GM18907 (cell line): Measurements from ENCODE around the gene MYL6.
"Not testable (repeated sequence)": the region's sequence is repeated elsewhere in the genome, so short reads cannot be mapped to it uniquely, and the experiment has no call there.

ENCODE experiments used
- ATAC-seq: cut with Tn5 transposase; IDR thresholded peaks from one replicate; pipeline ENCODE4 v1.9.1; 2021; ENCODE audit warnings: mild to moderate bottlenecking, moderate library complexity; ENCODE audit not compliant: unreplicated experiment

The MYL6 gene

DNA sequence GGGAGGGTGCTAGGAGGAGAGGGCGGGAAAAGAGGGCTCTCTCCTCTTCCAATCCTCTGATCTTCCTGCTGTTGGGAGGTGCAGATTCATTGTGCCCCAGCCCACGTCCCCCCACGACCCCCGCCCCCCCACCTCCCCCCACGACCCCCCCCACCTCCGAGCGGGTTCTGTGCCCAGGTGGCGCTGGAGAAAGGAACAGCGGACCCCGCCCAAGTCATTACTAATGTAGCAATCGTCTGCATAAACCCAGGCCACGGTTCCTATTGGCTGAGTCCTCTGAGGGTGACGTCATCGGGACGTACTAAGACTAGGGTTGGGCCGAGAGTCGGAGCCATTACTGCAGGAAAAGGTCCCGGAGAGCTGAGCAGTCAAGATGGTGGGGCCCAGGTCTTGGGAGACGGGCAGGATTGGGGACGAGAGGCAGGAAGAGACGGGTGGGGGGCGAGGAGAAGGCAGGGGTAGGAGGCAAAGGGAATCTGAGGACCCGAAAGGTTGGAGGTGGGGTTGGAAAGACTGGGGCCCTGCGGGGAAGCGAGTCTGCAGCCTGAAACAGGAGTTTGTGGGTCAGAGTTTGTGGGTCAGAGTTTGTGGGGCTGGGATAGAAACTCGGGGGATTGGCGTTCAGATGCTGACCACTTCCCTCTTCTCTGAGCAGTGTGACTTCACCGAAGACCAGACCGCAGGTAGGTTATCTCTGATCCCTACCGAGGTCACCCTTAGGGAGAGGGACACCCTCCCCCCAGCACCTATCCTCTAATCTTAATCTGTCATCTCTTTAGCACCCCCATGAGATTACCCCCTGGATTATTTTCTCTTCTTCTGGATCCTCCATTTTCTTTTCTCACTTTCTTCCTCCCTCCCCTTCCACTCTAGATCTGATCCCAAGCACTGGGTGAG lies at the start of gene MYL6:
Gene MYL6 (plus strand): TSS at position 331 of the 897 bp plus-strand sequence. CDS start 43 bp downstream, at position 374.
- peak; percentile 76 for ATAC-seq

DNA sequence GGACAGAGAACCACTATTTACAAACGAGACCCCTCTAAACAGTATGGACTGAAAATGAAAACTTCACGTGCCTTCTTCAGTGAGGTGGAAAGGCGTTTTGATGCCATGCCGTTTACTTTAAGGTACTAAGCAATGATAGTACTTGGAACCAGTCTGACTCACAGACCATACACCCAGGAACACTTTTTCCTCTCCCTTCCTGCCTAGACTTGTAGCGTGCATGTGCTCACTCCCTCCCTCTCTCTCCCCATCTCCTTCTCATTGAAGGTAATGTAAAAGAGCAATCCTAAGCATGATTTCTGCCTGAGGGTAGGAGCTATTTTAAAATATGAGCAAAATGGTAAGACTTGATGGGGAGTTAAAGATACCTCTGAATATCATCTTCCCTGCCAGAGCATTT lies 47.6 kb upstream of the MYL6 start:
- ATAC-seq = no peak

DNA sequence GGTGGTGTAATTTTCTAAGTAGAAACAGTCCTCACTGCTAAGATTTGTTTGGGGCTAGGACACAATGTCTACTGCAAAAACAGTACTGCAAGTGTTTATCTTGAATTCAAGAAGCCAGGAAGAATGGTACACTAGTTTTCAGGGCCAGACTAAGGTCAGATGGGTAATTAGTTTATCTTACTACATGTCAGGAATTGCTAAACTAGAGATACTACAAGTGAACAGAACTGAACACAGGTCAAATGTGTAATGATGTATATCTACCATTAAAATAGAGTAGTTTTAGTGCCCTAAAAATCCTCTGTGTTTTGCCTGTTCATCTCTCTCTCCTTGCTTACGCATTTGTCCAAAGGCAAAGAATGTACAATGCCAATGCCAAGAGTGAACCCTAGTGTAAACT lies 44.1 kb upstream of the MYL6 start:
- no peak for ATAC-seq

DNA sequence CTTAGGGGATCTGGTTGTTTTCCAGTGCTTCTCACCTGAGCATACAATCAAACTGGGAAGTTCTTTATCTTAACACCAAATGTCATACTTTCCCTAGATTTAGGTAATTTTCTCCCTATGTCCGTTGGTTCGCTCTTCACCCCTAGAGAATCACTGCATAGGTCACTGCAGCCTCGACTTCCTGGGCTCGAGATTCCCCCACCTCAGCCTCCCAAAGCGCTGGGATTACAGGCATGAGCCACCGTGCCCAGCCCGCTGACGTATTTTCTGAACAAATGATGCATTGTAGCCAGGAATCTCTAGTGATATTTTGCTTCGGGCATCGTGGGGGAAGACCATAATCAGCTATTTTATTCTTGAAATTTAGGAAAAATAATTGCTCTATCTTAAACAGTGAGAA lies 42.8 kb upstream of the MYL6 start:
- no peak for ATAC-seq

DNA sequence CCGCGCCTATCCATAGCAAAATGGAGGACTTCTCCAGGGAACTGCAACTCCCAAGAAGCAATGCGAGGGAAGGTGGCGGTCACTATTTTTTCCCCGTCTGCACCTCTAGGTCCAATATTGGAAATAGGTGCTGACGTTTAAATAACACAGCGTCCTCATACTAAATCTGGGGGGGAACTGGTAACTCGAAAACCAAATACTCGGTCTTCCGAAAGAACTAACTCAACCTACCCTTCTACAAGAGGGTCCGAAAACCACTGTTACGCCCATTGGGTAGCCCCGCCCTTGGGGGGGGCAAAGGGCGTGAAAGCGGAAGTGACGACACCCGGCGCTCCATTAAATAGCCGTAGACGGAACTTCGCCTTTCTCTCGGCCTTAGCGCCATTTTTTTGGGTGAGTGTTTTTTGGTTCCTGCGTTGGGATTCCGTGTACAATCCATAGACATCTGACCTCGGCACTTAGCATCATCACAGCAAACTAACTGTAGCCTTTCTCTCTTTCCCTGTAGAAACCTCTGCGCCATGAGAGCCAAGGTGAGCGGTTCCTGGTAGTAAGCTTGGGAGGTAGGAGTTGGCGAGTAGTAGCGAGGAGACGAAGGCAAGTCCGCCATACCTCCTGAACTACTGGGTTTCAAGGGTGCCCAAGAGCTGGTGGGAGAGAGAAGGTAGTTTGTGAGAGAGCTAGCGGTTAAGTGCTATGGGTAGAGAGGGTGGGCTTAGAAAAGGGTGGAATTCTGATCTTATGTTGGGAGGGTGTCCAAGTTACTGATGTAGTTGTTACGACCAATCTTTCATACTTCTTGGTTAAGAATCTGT lies 41.7 kb upstream of the MYL6 start, which contains the start of gene RPL41:
Gene RPL41 (plus strand): TSS at position 367 of the 815 bp plus-strand sequence.
- ATAC-seq = peak; percentile 56

DNA sequence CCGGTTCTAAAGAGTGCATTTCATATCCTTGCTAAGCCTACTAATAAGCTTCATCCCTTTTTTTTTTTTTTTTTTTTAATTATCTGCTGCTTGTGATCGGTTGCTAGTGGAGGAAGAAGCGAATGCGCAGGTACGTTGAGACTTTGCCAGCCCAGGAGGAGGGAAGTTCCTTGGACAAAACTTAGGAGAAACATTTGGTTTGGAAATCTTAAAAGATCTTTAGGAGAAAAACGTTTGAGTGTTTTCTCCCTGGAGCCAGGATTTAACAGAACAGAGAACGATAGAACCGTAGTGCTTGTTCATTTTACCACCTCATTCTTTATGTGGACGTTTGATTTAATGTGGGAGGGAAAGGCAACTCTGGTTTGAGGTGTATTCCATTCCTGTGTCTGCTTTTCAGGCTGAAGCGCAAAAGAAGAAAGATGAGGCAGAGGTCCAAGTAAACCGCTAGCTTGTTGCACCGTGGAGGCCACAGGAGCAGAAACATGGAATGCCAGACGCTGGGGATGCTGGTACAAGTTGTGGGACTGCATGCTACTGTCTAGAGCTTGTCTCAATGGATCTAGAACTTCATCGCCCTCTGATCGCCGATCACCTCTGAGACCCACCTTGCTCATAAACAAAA lies 41.0 kb upstream of the MYL6 start:
- ATAC-seq = not testable (repeated sequence)

DNA sequence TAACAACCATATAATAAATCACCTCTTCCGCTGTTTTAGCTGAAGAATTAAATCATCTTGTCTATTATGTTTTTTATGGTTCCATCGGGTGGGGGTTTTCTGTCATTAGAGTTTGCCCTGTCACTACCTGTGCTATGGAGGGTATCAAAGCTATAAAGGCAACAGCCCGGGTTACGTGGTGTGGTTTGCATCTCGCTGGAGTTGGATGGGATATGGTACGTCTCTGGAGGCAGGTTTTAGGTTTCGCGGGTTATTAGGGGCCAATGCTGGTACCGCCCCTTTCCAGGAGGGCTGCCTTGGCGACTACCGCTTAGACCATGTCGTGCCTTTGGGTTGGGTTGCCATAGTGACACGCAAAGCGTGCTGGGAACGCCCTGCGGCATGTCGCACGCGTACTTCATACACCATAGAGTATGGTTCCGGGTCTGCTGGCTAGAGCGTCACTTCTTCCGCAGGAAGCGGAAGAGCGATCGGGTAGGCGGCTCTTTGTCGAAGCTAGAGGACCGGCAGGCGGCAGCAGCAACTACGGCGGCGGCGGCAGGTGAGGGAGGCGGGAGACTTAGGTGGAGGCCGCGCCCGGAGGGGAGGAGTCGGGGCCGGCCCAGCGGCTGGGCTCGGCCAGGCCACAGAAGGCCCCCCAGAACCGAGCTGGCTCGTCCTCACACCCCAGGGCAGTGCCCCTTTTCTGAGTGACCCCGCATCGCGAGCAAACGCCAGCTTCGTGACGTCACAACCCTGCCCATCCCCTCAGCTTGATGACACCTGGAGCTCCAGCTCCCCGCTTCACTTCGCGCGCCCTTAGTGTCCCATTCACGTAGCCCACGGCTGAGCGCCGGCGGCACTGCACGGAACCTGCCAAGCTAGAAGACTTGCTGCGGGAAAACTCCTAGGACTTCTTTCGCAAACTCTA lies 40.1 kb upstream of the MYL6 start, which contains the start of gene ZC3H10:
Gene ZC3H10 (plus strand): TSS at position 489 of the 910 bp plus-strand sequence. CDS start 2,297 bp downstream, outside the sequence.
- peak; percentile 91 for ATAC-seq

DNA sequence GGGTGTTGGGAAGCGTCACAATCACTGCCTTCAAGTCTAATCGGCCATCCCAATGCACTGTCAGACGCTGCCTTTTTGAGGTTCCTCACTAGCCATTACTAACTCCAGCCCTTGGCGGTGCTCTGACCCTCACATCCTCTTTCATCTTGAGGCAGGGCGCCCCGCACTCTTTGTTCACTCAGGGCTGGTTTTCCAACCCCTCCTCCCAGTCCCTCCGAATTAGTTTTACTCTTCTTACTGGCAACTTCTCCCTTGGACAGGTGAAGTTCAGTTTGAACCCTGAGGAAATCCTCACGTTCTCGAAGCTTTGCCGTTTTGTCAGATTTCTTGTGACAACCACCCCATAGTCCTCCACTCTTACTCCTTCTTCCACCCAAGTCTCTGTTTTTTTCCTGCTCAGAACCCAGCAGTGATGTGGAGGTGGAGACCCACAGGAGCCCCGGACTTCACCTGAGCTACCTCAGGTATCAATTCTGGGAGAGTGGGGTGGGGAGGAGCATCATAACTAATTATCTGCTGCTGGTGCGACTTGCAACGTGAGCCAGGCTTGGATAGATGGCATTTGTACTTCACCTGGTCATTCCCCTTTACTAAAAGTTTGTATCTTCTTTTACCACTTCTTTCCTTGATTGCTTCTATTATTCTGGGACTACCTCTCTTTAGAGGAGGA lies 39.3 kb upstream of the MYL6 start:
- ATAC-seq = peak; percentile 1

DNA sequence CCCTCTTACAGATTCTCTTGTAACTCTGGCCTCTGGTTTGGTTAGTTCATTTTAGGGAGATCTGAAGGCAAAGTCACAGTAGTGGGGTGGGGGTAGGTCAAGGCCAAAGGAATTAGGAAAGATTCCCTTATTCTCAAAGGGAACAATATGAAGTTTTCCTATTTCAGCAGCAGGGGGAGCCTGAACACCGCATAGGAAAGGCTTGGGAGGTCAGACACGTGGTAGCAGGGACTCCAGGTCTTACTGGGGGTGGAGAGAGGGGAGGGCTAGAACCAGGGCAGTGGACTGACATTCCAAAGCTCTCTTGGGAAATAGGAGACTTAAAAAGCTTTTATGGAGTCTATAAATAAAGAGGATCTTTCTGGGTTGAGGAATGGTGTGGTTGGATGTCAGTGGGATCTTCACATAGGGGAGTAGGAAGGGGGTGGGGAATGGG lies 38.8 kb upstream of the MYL6 start:
- ATAC-seq = no peak

DNA sequence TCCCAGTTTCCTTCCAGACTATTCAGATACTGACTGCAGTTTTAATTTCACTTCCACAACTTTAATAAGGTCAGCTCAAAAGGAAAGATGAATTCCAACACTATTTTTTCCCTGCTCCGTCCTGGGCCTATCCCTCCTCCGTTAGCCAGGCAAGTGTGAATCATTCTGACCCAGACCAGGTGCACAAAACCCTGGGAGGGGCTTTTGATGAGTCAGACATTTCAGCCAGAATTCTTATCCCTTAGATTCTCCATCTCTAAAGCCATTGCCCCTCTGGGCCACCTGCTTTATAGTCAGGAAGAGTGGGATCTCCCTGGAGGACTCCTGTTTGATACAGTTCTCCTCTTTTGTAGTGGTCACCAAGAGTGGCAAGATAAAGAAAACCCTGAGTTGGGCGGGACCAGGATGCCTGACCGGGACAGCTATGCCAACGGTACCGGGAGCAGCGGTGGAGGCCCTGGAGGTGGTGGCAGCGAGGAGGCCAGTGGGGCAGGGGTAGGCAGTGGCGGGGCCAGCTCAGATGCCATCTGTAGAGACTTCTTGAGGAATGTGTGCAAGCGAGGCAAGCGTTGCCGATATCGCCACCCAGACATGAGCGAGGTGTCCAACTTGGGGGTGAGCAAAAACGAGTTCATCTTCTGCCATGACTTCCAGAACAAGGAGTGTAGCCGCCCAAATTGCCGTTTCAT lies 37.9 kb upstream of the MYL6 start:
- no peak for ATAC-seq

DNA sequence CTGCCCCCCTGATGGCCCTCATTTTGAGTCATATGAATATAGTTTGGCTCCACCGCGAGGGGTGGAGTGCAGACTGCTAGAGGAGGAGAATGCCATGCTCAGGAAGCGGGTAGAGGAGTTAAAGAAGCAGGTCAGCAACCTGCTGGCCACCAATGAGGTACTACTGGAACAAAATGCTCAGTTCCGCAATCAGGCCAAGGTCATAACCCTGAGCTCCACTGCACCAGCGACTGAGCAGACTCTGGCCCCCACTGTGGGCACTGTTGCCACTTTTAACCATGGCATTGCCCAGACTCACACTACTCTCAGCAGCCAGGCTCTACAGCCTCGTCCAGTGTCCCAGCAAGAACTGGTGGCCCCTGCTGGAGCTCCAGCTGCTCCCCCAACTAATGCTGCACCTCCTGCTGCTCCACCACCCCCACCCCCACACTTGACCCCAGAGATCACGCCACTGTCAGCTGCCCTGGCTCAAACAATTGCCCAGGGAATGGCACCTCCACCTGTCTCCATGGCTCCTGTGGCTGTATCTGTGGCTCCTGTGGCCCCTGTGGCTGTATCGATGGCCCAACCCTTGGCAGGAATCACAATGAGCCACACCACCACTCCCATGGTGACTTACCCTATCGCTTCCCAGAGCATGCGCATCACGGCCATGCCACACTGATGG lies 36.8 kb upstream of the MYL6 start:
- ATAC-seq = no peak

DNA sequence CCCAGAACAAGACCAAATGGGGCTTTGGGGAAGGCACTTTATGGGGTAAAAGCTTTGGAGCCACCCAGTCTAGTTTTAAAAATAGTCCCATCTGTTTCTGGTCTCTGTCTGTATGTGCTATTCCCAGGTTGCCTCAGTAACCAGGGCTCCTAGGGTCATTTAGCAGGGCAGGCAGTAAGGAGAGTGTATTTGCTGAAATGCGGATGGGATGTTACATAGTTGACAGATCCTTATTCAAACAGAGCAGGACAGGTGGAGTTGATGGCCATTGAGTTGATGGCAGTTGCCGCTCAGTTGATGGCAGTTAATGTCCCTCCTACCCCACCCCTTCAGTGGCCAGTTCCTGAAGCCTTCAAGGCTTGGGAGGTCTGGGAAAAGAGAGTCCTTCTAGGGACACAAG lies 35.5 kb upstream of the MYL6 start:
- ATAC-seq = no peak

DNA sequence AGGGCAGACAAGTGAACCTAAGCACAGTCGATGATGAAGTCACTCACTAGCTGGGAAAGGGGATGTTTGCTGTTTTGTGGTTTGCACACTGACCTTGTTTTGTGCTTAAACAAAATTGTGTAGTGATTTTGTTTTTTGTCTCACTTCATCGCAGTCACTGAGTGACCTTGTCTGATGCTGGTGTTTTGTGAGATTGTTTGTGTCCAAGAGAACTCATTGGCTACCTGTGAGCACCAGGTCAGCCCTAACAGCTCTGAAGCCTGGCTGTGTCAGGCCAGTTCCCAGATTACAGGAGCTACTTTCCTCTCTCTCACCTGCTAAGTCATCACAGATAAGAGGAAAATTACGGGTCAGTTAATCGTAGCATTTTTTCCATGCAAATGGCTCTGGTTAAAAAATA lies 34.0 kb upstream of the MYL6 start:
- ATAC-seq = no peak

DNA sequence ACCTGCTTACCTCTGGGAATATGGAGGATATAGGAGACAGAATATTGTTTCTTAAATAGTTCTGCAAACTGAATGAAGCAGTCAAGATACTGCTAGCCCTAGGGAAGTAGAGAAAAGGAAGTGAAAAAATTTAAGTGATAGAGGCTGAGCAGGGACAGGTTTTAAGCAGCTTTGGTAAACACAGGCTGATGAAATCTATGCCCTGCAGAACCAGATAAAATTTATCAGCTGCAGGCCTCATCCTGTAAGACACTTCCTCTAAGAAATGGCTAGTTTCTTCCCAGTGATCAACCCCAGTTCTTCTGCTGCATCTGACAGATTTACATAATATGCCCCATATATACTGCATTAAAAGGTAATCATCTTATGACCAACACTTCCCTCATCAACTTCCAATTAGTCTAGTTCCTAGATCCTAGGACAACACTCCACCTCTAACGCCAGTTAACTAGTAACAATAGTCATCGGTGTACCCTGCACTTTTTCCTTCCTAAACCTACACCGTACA lies 31.4 kb upstream of the MYL6 start:
- no peak for ATAC-seq

DNA sequence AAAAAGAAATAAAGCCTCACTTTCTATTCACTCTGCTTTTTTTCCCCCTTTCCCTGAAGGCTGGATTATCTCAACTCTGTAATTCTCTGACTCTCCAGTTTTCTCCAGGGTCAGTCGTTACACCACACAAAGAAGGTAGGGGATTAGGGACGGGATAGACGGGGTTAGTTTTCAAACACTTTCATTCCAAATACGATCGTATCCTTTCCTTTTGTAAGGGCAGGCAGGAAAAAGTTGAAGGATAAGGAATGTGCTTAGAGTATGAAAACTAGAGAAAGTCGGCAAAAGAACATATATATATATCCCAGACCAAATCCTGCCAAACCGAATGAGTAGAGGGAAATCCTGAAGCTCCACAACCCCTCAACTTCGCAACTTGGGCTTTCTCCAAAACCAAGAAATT lies 30.7 kb upstream of the MYL6 start:
- no peak for ATAC-seq

DNA sequence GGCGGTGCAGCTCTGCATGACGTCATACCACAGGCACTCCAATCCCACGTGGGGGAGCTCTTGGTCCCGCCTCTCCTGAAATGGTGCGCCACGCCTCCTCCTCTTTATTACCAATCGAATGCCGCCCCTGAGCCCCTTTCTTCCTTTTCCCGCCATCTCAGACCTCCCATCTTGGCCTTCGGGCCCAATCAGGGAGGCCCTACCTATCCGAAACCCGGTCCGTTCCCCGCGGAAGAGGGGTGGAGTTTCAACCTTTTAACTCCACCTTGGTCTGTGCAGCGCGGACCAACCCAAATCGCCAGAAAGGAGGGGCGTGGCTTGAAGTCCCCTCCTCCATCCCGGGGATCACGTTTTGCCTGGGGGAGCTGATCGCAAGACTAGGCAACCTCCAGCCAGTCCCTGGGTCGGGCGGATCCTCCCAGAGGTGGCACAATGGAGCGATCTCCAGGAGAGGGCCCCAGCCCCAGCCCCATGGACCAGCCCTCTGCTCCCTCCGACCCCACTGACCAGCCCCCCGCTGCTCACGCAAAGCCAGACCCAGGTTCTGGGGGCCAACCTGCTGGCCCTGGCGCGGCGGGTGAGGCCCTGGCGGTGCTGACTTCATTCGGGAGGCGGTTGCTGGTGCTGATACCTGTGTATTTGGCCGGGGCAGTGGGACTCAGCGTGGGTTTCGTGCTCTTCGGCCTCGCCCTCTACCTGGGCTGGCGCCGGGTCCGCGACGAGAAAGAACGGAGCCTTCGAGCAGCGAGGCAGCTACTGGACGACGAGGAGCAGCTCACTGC lies 30.1 kb upstream of the MYL6 start, which contains the start of gene ESYT1:
Gene ESYT1 (plus strand): TSS at position 380 of the 782 bp plus-strand sequence. CDS start 53 bp downstream, at position 433.
- ATAC-seq = peak; percentile 88

DNA sequence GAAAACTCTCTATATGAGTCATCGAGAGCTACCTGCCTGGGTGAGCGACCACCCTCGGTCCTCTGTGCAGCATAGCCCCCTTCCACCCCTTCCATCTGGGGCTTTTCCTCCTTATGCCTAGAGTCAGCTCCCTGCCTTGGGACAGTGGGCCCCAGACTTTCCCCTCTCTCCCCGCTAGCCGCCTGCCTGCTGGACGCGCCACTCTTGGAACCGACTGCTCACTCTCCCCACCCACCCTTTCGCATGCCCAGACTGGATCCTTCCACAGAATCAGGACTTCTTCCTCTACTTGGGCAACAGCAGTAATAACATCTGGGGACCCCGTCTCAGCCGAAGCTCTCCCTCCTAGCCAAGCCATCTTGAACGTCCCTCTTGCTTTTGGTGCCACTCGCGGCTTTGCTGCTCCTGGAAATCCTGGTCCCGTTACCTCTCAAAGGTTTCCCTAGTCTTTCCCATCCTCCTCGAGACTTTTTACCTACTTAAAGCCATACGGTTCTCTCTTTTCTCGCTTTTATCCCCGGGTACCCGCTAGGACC lies 29.4 kb upstream of the MYL6 start:
- ATAC-seq = no peak
